Thyroid gland (tissue), 4 donors: ENCODE results near the gene SGCA. TPM values are rescaled to one million over a fixed set of nuclear protein-coding genes. Genes with fewer than 3 reads are reported as not detected.

Experiments used
- DNase-seq, 2 donors: peaks; one replicate each; pipeline ENCODE4 v3.0.0-alpha.2; 2019
- H3K27ac ChIP-seq, 3 donors: fragments of 200-600 bp; sonication (generic); 1 replicate in 2 of 3; 2 replicates in 1 of 3; pipeline ENCODE4 v1.5.1; 2016 to 2019; ENCODE audit warnings: mild to moderate bottlenecking in 1 of 3, moderate library complexity in 1 of 3
- H3K27me3 ChIP-seq: fragments of 200-600 bp; sonication (generic); one replicate; pipeline ENCODE4 v1.5.1; 2019
- H3K36me3 ChIP-seq, 2 donors: fragments of 200-600 bp; sonication (generic); one replicate each; pipeline ENCODE4 v1.5.1; 2016 to 2019
- H3K4me1 ChIP-seq, 2 donors: fragments of 200-600 bp; sonication (generic); one replicate each; pipeline ENCODE4 v1.5.1; 2017 to 2019
- H3K4me3 ChIP-seq, 3 donors: fragments of 200-600 bp; sonication (generic); replicated peaks in 1 of 3; 1 replicate in 2 of 3; 2 replicates in 1 of 3; pipeline ENCODE4 v1.5.1; 2016; ENCODE audit warnings: mild to moderate bottlenecking in 1 of 3
- H3K9me3 ChIP-seq: fragments of 200-600 bp; sonication (generic); one replicate; pipeline ENCODE4 v1.5.1; 2017
- CTCF ChIP-seq, 6 experiments: fragments of 200-600 bp in 3 of 6; fragments of 450-650 bp in 3 of 6; sonication (generic) in 3 of 6; IDR thresholded peaks; one replicate each; pipeline ENCODE4 v1.5.1; 2016 to 2019; ENCODE audit warnings: antibody characterized with exemption in 6 of 6, mild to moderate bottlenecking in 2 of 6, inconsistent platforms in 1 of 6, moderate library complexity in 1 of 6
- POLR2A ChIP-seq, 2 donors: fragments of 450-650 bp; IDR thresholded peaks; one replicate each; pipeline ENCODE4 v1.6.1; 2017; ENCODE audit warnings: antibody characterized with exemption in 2 of 2, mild to moderate bottlenecking in 2 of 2, moderate library complexity in 1 of 2
- WGBS, 2 donors: methylation state at CpG; one replicate each; pipeline ENCODE4 v1.1.5; 2017; 5-methylcytosine and 5-hydroxymethylcytosine counted together
- intact Hi-C: fragments of 100-400 bp; cut with DNase I; formaldehyde crosslinking; loops from one replicate; pipeline ENCODE4 v1.15.1; 2023
- total RNA-seq, 4 donors: library from RNA; depleted of rRNA; stranded (reverse); fragments of >200 nt; gene quantifications; one replicate each; pipeline ENCODE4 v1.2.3, GENCODE V29; 2016

Gene SGCA
- total RNA-seq, 4 donors from 2014 or later = 2.0 TPM; not detected in 3

GRCh38 chr17:50201276-50201854, 35.6 kb downstream of the SGCA start, which contains the start of gene COL1A1:
Gene COL1A1, minus strand, starts transcription at chr17:50201631. Its CDS starts 118 bp downstream, at chr17:50201513.
- peak within 1 kb of the TSS; percentile 55 to 64 (median 59) for H3K27ac ChIP-seq
- DNase-seq = no peak
- H3K27me3 ChIP-seq = peaks cover 10% of the 10 kb centered on the region
- TF ChIP-seq CTCF (IDR thresholded peaks at IDR 0.05) (no peak), POLR2A (IDR thresholded peaks at IDR 0.05) (peak in 1 of 2 donors; percentile 22)
- peaks cover 12 to 29% of the 10 kb centered on the region in 2 donors for H3K4me1 ChIP-seq
- no peaks in the 10 kb centered on the region for H3K9me3 ChIP-seq
- intact Hi-C loops = loop anchor here (2.0 kb wide), 2 partner anchors 71 to 95 kb away; no protein-coding TSS in a partner anchor
- peak within 1 kb of the TSS in 1 of 3 donors; percentile 33 for H3K4me3 ChIP-seq
- no peaks in the 10 kb centered on the region for H3K36me3 ChIP-seq
- 3 to 4% methylated on average over 19 to 20 of the region's 34 CpGs for WGBS, 2 donors

GRCh38 chr17:50203086-50203485, 37.3 kb downstream of the SGCA start:
- intact Hi-C loops = no loop called here
- H3K4me3 ChIP-seq = no peak overlapping the region
- no peaks in the 10 kb centered on the region for H3K9me3 ChIP-seq
- H3K27ac ChIP-seq = no peak overlapping the region
- DNase-seq = no peak
- peaks cover 10% of the 10 kb centered on the region for H3K27me3 ChIP-seq
- 59 to 63% methylated on average over 14 of the region's 14 CpGs for WGBS, 2 donors
- peaks cover 12 to 34% of the 10 kb centered on the region in 2 donors for H3K4me1 ChIP-seq
- H3K36me3 ChIP-seq = no peaks in the 10 kb centered on the region
- no peak for TF ChIP-seq CTCF (IDR thresholded peaks at IDR 0.05)
- no peak for TF ChIP-seq POLR2A (IDR thresholded peaks at IDR 0.05)

- 81 to 85% methylated on average over 3 to 13 of the region's 13 CpGs for WGBS, 2 donors
- H3K4me3 ChIP-seq = no peak overlapping the region
- TF ChIP-seq POLR2A (IDR thresholded peaks at IDR 0.05) = no peak
- no peak for TF ChIP-seq CTCF (IDR thresholded peaks at IDR 0.05)
- no peak overlapping the region for H3K27ac ChIP-seq
- intact Hi-C loops = no loop called here
- no peak for DNase-seq
- no peaks in the 10 kb centered on the region for H3K9me3 ChIP-seq
- peaks cover 10% of the 10 kb centered on the region for H3K27me3 ChIP-seq
- H3K36me3 ChIP-seq = no peaks in the 10 kb centered on the region
- H3K4me1 ChIP-seq = peaks cover 12 to 27% of the 10 kb centered on the region in 2 donors
Observed at GRCh38 chr17:50203604-50204345, 38.0 kb downstream of the SGCA start.

GRCh38 chr17:50204431-50204830, 38.6 kb downstream of the SGCA start:
- H3K9me3 ChIP-seq = no peaks in the 10 kb centered on the region
- TF ChIP-seq CTCF (IDR thresholded peaks at IDR 0.05) = no peak
- no peak overlapping the region for H3K27ac ChIP-seq
- 79 to 86% methylated on average over 3 of the region's 3 CpGs for WGBS, 2 donors
- no peaks in the 10 kb centered on the region for H3K36me3 ChIP-seq
- H3K4me3 ChIP-seq = no peak overlapping the region
- intact Hi-C loops = no loop called here
- H3K27me3 ChIP-seq = peaks cover 10% of the 10 kb centered on the region
- peaks cover 8 to 22% of the 10 kb centered on the region in 2 donors for H3K4me1 ChIP-seq
- DNase-seq = no peak
